SU-DHL-6 (cell line): ENCODE results near the gene ITGA8.

Experiments
- EZH2phosphoT487 ChIP-seq: fragments of 200-600 bp; sonication (generic), shearing (Covaris generic); conservative IDR thresholded peaks from 2 replicates; pipeline ENCODE4 v1.6.1; 2018; ENCODE audit warnings: mild to moderate bottlenecking, antibody characterized with exemption, low read length, moderate library complexity, mixed read lengths
- TF ChIP-seq, protein P1 (sequence below): fragments of 200-600 bp; sonication (generic); IDR thresholded peaks from one replicate; pipeline ENCODE4 v1.5.1; 2017; ENCODE audit warnings: antibody characterized with exemption, mild to moderate bottlenecking, low read length, moderate library complexity; ENCODE audit not compliant: insufficient read depth, poor library complexity, severe bottlenecking

DNA sequence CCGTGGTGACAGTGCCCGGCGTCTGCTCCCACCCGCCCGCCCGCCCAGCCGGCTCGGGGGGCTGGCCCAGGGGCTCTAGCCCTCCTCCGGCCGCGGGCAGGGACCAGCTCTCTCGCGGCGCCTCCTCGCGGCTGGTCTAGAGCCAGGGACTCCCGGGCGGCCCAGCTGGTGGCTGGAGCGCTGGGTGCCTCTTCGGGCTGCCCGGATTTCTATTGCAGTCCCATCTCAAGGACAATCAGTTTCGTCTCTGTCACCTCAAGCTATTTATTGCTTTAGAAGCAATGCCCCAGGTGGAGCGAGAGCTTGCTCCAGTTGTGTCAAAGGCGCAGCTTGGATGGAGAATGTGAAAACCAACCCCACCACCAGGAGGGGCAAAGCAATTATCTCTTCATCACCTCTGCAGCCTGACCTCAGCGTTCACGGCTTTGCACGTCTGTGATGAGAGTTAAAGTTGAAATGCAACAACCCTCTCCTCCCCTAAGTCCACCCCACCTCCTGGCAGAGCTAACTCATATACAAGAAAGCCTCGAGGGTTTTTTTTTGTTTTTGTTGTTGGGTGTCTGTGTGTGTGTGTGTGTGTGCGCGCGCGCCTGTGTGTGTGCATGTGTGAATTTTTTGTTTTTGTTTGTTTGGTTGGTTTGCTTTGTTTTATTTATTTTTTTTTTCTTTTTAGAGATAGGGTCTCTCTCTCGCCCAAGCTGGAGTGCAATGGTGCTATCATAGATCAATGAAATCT, at the start of gene ITGA8:
- TF ChIP-seq, protein P1, sequence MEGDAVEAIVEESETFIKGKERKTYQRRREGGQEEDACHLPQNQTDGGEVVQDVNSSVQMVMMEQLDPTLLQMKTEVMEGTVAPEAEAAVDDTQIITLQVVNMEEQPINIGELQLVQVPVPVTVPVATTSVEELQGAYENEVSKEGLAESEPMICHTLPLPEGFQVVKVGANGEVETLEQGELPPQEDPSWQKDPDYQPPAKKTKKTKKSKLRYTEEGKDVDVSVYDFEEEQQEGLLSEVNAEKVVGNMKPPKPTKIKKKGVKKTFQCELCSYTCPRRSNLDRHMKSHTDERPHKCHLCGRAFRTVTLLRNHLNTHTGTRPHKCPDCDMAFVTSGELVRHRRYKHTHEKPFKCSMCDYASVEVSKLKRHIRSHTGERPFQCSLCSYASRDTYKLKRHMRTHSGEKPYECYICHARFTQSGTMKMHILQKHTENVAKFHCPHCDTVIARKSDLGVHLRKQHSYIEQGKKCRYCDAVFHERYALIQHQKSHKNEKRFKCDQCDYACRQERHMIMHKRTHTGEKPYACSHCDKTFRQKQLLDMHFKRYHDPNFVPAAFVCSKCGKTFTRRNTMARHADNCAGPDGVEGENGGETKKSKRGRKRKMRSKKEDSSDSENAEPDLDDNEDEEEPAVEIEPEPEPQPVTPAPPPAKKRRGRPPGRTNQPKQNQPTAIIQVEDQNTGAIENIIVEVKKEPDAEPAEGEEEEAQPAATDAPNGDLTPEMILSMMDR = no peak
- TF ChIP-seq EZH2phosphoT487 = no peak
